ENCODE measurements around the gene SP100. TPM values are rescaled to one million over a fixed set of nuclear protein-coding genes. Genes with fewer than 3 reads are reported as not detected.

The SP100 gene
- total and polyA plus RNA-seq, 2 of the 4 experiments (the other 2 are of a cell fraction) = 50.6 to 69.0 TPM

- Histone ChIP-seq H4K20me1 (ENCODE audit: insufficient read depth, low read length) (no peaks in the 10 kb centered on the region), H2BK5ac (ENCODE audit: low read depth, low read length, poor library complexity, severe bottlenecking) (no peak overlapping the region), H3K4me1 (ENCODE audit: control insufficient read depth, insufficient read depth, low read length) (no peaks in the 10 kb centered on the region), H3K27ac (ENCODE audit: insufficient read depth, low read length) (no peak overlapping the region), H2BK120ac (ENCODE audit: low read depth, low read length) (no peak overlapping the region), H4K8ac (ENCODE audit: low read depth in 2 of 2, low read length in 2 of 2) (no peak overlapping the region), H3K4me2 (ENCODE audit: low read depth, low read length) (no peak overlapping the region), H3K79me1 (ENCODE audit: low read depth in 1 of 2, low read length in 2 of 2) (no peaks in the 10 kb centered on the region), H3K56ac (ENCODE audit: extremely low read depth, insufficient read depth, low read length) (no peak overlapping the region), H3K9me1 (ENCODE audit: insufficient read depth, low read length) (no peaks in the 10 kb centered on the region), H2BK15ac (ENCODE audit: low read depth, low read length) (no peak overlapping the region), H3K14ac (replicated peaks; ENCODE audit: low read depth, low read length) (no peak overlapping the region), H2BK20ac (ENCODE audit: low read depth, low read length) (no peak overlapping the region), H3K18ac (ENCODE audit: low read depth, low read length) (no peak overlapping the region), H2AK5ac (ENCODE audit: low read depth, low read length) (no peak overlapping the region), H3K36me3 (ENCODE audit: control insufficient read depth, insufficient read depth, low read length) (peaks cover 7% of the 10 kb centered on the region), H3K23ac (ENCODE audit: low read depth, low read length) (no peak overlapping the region), H3K4ac (ENCODE audit: low read depth, low read length) (no peak overlapping the region), H4K5ac (ENCODE audit: low read depth, low read length) (no peak overlapping the region), H3K27me3 (ENCODE audit: control insufficient read depth, insufficient read depth, low read length) (no peaks in the 10 kb centered on the region), H2AFZ (replicated peaks; ENCODE audit: low read length, poor library complexity) (no peak overlapping the region), H3K9ac (ENCODE audit: low read depth, low read length) (no peak overlapping the region), H2AK9ac (replicated peaks; ENCODE audit: low read depth, low read length, poor library complexity) (no peak overlapping the region), H3K4me3 (ENCODE audit: insufficient read depth, low read depth, low read length) (no peak overlapping the region), H4K91ac (ENCODE audit: insufficient read depth, low read depth, low read length) (no peak overlapping the region), H3K9me3 (ENCODE audit: control insufficient read depth, insufficient read depth, low read length) (no peaks in the 10 kb centered on the region)
- POLR2A ChIA-PET (ENCODE audit: unreplicated experiment) = no interaction called here
- DNase-seq = no peak
- BruUV-seq (replicated peaks) = no TSS peak
- CTCF ChIA-PET = interaction anchor here (1.4 kb wide), 1 partner anchor 8 kb away, joined by 3 read pairs; no protein-coding TSS in a partner anchor
- ATAC-seq (ENCODE audit: low read depth) = no peak
- no peak for TF ChIP-seq MAFK (IDR thresholded peaks at IDR 0.05; ENCODE audit: low read depth, low read length)
- in situ Hi-C loops (cut with MboI; ENCODE audit: low sequenced_read_pairs) (no loop called here), intact Hi-C loops (cut with micrococcal nuclease) (no loop called here), dilution Hi-C loops (cut with HindIII; ENCODE audit: low sequenced_read_pairs, unreplicated experiment) (no loop called here)
- WGBS, 2 experiments (ENCODE audit: extremely low coverage in 2 of 2, insufficient read length in 1 of 2) = no CpG with 5 or more reads among the region's 2 CpGs
These were observed 89.2 kb downstream of the SP100 start for GRCh38 chr2:230505162-230505561.
